ENCODE results near the gene TAT. TPM values are rescaled to one million over a fixed set of nuclear protein-coding genes. Genes with fewer than 3 reads are reported as not detected.
"Not testable (repeated sequence)": the region's sequence is repeated elsewhere in the genome, so short reads cannot be mapped to it uniquely, and the experiment has no call there.

TAT gene
- not detected in 2 replicates for polyA plus RNA-seq (2014; cell fraction: cytosol; rRNA removed)
- polyA plus RNA-seq (2014; cell fraction: nucleus; rRNA removed) = not detected in 2 replicates

- DNase-seq (ENCODE audit: low spot score) = no peak
Observed at GRCh38 chr16:71576971-71577370, at the start of gene TAT. TSS of gene TAT (minus strand) at chr16:71577092. CDS start at chr16:71576415, 677 bp downstream.

DNA sequence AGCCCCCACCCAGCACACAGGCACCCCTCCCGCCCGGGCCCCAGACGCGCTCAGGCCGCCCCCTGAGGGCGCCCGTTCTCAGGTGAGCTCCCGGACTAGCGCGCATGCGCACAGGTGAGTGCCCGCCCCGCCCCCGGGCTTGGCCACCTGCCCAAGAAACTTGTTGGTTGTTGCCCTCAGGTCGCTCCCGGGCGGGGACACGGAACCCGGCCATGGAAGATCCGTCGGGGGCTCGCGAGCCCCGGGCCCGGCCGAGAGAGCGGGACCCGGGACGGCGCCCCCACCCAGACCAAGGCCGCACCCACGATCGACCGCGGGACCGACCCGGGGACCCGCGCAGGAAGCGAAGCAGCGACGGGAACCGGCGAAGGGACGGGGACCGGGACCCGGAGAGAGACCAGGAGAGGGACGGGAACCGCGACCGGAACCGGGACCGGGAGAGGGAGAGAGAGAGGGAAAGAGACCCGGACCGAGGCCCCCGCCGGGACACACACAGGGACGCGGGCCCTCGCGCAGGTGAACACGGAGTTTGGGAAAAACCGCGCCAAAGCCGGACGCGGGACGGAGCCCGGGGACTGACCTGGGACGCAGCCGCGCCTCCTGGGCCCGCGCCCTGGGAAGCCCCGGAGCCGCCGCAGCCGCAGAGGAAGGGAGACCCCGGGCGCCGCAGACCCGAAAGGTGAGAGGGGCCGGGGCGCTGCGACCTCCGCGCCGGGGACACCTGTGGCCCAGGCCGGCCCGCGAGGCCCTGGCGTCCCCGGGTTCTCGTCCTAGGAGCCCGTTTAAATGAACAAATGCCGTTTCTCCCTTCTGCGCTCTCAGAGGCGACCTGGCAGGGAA, 49.3 kb upstream of the TAT start, which contains the start of gene MARVELD3:
Gene MARVELD3, plus strand, starts transcription at position 167 of the 840 bp plus-strand sequence. Its CDS starts 46 bp downstream, at position 213.
- DNase-seq (ENCODE audit: low spot score) = no peak

GRCh38 chr16:71625113-71625850, 48.4 kb upstream of the TAT start:
- no peak for DNase-seq (ENCODE audit: low spot score)

- DNase-seq (ENCODE audit: low spot score) = no peak
Observed at GRCh38 chr16:71623597-71623996, 46.7 kb upstream of the TAT start.

GRCh38 chr16:71622088-71622487, 45.2 kb upstream of the TAT start:
- no peak for DNase-seq (ENCODE audit: low spot score)

- DNase-seq (ENCODE audit: low spot score) = no peak
Observed at GRCh38 chr16:71618429-71618828, 41.5 kb upstream of the TAT start.

- not testable (repeated sequence) for DNase-seq (ENCODE audit: low spot score)
Observed at GRCh38 chr16:71614956-71615355, 38.1 kb upstream of the TAT start.

GRCh38 chr16:71610936-71611871, 34.3 kb upstream of the TAT start:
- peak; percentile 54 for DNase-seq (ENCODE audit: low spot score)

GRCh38 chr16:71610447-71610846, 33.6 kb upstream of the TAT start:
- DNase-seq (ENCODE audit: low spot score) = no peak

DNA sequence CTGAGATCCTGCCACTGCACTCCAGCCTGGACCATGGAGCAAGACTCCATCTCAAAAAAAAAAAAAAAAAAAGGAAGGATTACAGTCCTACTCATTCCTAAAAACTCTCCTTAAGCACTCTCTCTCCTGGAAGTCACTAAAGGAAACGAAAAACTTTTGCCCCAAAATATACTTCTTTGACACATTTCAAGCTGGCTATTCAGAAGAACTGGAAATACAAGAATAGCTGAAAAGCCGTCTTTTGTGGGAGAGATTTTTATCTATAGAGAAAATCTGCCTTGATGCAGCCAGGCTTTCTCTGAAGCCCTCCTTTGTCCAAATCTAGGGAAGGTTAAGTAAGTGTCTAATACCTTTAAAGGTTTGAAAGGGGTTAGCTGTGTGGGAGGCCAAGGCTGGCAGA, 32.2 kb upstream of the TAT start:
- no peak for DNase-seq (ENCODE audit: low spot score)

- no peak for DNase-seq (ENCODE audit: low spot score)
Observed at GRCh38 chr16:71600822-71601221, 23.9 kb upstream of the TAT start.

DNA sequence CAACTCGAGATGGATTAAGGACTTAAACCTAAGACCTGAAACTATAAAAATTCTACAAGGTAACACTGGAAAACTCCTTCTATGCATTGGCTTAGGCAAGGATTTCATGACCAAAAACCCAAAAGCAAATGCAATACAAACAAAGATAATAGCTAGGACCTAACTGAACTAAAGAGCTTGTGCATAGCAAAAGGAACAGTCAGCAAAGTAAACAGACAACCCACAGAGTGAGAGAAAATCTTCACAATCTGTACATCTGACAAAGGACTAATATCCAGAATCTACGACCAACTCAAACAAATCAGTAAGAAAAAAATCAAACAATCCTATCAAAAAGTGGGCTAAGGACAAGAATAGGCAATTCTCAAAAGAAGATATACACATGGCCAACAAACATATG, 21.5 kb upstream of the TAT start:
- DNase-seq (ENCODE audit: low spot score) = not testable (repeated sequence)

DNA sequence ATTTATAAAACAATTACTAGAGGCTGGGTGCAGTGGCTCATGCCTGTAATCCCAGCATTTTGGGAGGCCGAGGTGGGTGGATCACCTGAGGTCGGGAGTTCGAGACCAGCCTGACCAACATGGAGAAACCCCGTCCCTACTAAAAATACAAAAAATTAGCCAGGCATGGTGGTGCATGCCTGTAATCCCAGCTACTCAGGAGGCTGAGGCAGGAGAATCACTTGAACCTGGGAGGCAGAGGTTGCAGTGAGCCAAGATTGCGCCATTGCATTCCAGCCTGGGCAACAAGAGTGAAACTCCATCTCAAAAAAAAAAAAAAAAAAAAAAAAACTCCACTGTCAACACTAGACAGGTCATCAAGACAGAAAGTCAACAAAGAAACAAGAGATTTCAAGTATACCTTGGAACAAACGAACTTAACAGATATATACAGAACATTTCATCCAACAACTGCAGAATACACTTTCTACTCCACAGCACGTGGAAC, 18.5 kb upstream of the TAT start:
- not testable (repeated sequence) for DNase-seq (ENCODE audit: low spot score)

GRCh38 chr16:71594000-71594646, 17.2 kb upstream of the TAT start:
- DNase-seq (ENCODE audit: low spot score) = no peak

DNA sequence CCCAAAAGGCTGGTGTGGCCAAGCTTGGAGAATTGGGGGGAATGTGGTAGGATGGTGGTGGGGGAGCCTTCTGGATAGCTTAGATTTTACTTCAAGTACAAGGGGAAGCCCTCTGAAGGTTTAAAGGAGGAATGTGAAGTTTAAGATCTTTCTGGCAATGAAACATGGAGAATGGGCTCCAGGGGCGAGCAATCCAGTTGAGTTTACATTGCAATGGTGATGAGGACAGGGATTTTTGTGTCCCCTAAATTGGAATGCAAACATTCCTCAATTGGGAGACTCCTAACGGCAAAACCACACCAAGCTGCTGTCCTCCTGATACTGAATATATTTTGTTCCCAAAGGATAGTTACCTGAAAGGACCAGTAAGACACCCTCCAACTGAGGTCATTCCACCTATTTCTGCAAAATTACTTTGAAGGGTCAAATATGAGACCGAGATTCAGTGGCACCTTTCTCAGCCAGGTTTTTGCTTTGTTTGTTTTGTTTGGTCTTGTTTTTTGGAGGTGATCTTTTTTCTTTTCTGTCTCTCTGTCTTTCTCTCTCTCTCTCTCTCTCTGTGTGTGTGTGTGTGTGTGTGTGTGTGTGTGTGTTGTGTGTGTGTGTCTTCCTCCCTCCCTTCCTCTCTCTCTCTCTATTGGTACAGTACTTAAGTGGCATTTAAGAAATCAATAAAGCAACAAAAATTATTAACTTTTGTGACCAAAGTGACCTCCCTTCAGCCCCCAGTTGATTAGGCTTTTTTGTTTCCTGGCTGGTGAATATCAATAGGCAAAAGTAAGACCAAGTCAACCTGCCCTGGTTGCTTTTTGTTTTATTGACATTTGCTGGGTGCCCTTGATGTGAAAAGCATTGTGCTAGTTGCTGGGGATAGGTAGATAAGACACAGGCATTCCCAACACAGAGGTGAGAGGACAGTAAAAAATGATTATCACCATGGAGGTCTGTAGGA, 16.4 kb upstream of the TAT start:
- DNase-seq (ENCODE audit: low spot score) = no peak

DNA sequence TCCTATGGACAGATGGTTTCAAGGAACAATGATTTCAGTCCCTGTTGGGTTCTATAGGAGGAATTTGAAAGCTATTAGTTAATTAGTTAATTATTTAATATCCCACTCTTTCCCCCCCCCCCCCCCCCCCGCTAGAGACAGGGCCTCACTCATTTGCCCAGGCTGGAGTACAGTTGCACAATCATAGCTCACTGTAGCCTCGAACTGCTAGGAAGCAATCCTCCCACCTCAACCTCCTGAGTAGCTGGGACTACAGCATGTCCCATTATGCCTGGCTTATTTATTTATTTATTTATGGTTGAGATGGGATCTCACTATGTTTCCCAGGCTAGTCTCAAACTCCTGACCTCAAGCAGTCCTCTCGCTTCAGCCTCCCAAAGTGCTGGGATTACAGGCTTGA, 15.0 kb upstream of the TAT start:
- no peak for DNase-seq (ENCODE audit: low spot score)

GRCh38 chr16:71590584-71590983, 13.7 kb upstream of the TAT start:
- DNase-seq (ENCODE audit: low spot score) = no peak

DNA sequence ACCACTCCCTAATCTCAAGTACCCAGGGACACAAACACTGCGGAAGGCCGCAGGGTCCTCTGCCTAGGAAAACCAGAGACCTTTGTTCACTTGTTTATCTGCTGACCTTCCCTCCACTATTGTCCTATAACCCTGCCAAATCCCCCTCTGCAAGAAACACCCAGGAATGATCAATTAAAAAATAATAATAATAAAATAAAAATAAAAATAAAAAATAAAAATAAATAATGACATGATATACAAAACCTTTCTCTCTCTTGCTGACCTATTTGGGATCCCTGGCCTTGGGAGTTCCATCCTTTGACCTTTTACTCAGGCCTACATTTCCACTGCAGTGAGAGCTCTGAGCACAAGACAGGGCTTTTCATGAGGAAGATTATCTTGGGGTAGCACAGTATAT, 13.2 kb upstream of the TAT start:
- DNase-seq (ENCODE audit: low spot score) = not testable (repeated sequence)

DNA sequence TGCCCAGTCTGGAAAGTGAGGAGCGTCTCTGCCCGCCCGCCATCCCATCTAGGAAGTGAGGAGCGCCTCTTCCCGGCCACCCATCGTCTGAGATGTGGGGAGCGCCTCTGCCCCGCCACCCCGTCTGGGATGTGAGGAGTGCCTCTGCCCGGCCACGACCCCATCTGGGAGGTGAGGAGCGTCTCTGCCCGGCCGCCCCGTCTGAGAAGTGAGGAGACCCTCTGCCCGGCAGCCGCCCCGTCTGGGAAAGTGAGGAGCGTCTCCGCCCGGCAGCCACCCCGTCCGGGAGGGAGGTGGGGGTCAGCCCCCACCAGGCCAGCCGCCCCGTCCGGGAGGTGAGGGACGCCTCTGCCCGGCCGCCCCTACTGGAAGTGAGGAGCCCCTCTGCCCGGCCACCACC, 12.4 kb upstream of the TAT start:
- DNase-seq (ENCODE audit: low spot score) = not testable (repeated sequence)

GRCh38 chr16:71585318-71585703, 8.4 kb upstream of the TAT start:
- no peak for DNase-seq (ENCODE audit: low spot score)

All from SK-N-DZ (cell line).